Tibial nerve (tissue), 4 donors: ENCODE measurements around the gene AMOT. TPM values are rescaled to one million over a fixed set of nuclear protein-coding genes. Genes with fewer than 3 reads are reported as not detected.

ENCODE experiments used
- DNase-seq, 2 donors: peaks; one replicate each; pipeline ENCODE4 v3.0.0-alpha.2; 2019; ENCODE audit warnings: low spot score in 2 of 2
- H3K27ac ChIP-seq, 4 donors: fragments of 200-600 bp; sonication (generic) in 3 of 4; one replicate each; pipeline ENCODE4 v1.5.1; 2017 to 2019; ENCODE audit warnings: mild to moderate bottlenecking in 1 of 4
- H3K27me3 ChIP-seq, 2 donors: fragments of 200-600 bp; sonication (generic) in 1 of 2; one replicate each; pipeline versions ENCODE4 v1.5.1 to v1.6.0; 2017 to 2019
- H3K36me3 ChIP-seq, 3 donors: fragments of 200-600 bp; sonication (generic); one replicate each; pipeline ENCODE4 v1.5.1; 2018 to 2019
- H3K4me1 ChIP-seq, 4 donors: fragments of 200-600 bp; sonication (generic) in 3 of 4; one replicate each; pipeline ENCODE4 v1.5.1; 2017 to 2019
- H3K4me3 ChIP-seq, 4 donors: fragments of 200-600 bp; sonication (generic) in 3 of 4; one replicate each; pipeline ENCODE4 v1.5.1; 2017 to 2019; ENCODE audit warnings: mild to moderate bottlenecking in 1 of 4, moderate library complexity in 1 of 4
- H3K9me3 ChIP-seq, 4 donors: fragments of 200-600 bp; sonication (generic) in 3 of 4; one replicate each; pipeline ENCODE4 v1.5.1; 2017 to 2019
- CTCF ChIP-seq, 5 experiments: fragments of 200-600 bp in 3 of 5; fragments of 450-650 bp in 2 of 5; sonication (generic) in 3 of 5; IDR thresholded peaks; one replicate each; pipeline ENCODE4 v1.5.1; 2016 to 2019; ENCODE audit warnings: antibody characterized with exemption in 5 of 5, mild to moderate bottlenecking in 3 of 5, moderate library complexity in 2 of 5
- EP300 ChIP-seq, 2 donors: sonication (generic); formaldehyde crosslinking; IDR thresholded peaks; one replicate each; pipeline ENCODE4 v1.6.1; 2017; ENCODE audit warnings: antibody characterized with exemption in 2 of 2, mild to moderate bottlenecking in 1 of 2
- POLR2A ChIP-seq, 2 donors: fragments of 450-650 bp; IDR thresholded peaks; one replicate each; pipeline ENCODE4 v1.6.1; 2017; ENCODE audit warnings: antibody characterized with exemption in 2 of 2, mild to moderate bottlenecking in 2 of 2, moderate library complexity in 2 of 2
- WGBS, 2 donors: methylation state at CpG; one replicate each; pipeline ENCODE4 v1.1.5; 2018; 5-methylcytosine and 5-hydroxymethylcytosine counted together
- total RNA-seq, 4 donors: library from RNA; depleted of rRNA; stranded (reverse); fragments of >200 nt; gene quantifications; one replicate each; pipeline ENCODE4 v1.1.0, GENCODE V29; 2016

Gene AMOT
- total RNA-seq, 4 donors from 2014 or later: 22.0 to 41.2 (median 23.0) TPM

GRCh38 chrX:112841114-112841819 is 636 bp upstream of the AMOT start:
- TF ChIP-seq POLR2A (IDR thresholded peaks at IDR 0.05) (peak in 1 of 2 donors; percentile 42), EP300 (IDR thresholded peaks at IDR 0.05) (peak in 1 of 2 donors; percentile 64), CTCF (IDR thresholded peaks at IDR 0.05) (no peak)
- Histone ChIP-seq H3K9me3 (no peaks in the 10 kb centered on the region), H3K27me3 (peaks cover 0 to 23% of the 10 kb centered on the region in 2 donors), H3K27ac (peak overlapping the region; percentile 49 to 87 (median 75)), H3K36me3 (no peaks in the 10 kb centered on the region), H3K4me3 (peak overlapping the region; percentile 45 to 73 (median 54)), H3K4me1 (peaks cover 0 to 5% (median 0%) of the 10 kb centered on the region in 4 donors)
- peak; percentile 61 to 75 for DNase-seq
- WGBS, 2 donors: 0 to 24% methylated on average over 15 to 37 of the region's 46 CpGs

GRCh38 chrX:112839856-112840255 is 775 bp downstream of the AMOT start:
- peaks cover 0 to 5% (median 0%) of the 10 kb centered on the region in 4 donors for H3K4me1 ChIP-seq
- peak overlapping the region in 3 of 4 donors; percentile 45 to 73 (median 60) for H3K4me3 ChIP-seq
- no peaks in the 10 kb centered on the region for H3K36me3 ChIP-seq
- TF ChIP-seq CTCF (IDR thresholded peaks at IDR 0.05) (no peak), POLR2A (IDR thresholded peaks at IDR 0.05) (no peak), EP300 (IDR thresholded peaks at IDR 0.05) (no peak)
- H3K27me3 ChIP-seq: peaks cover 0 to 25% of the 10 kb centered on the region in 2 donors
- WGBS, 2 donors: 15 to 48% methylated on average over 4 to 5 of the region's 5 CpGs
- no peaks in the 10 kb centered on the region for H3K9me3 ChIP-seq
- peak overlapping the region in 2 of 4 donors; percentile 77 to 87 for H3K27ac ChIP-seq
- DNase-seq: no peak

GRCh38 chrX:112837531-112837930 is 3.1 kb downstream of the AMOT start:
- Histone ChIP-seq H3K9me3 (no peaks in the 10 kb centered on the region), H3K4me1 (peaks cover 0 to 5% (median 0%) of the 10 kb centered on the region in 4 donors), H3K36me3 (no peaks in the 10 kb centered on the region), H3K27me3 (peaks cover 0 to 22% of the 10 kb centered on the region in 2 donors), H3K27ac (no peak overlapping the region), H3K4me3 (no peak overlapping the region)
- no peak for TF ChIP-seq EP300 (IDR thresholded peaks at IDR 0.05)
- TF ChIP-seq CTCF (IDR thresholded peaks at IDR 0.05): no peak
- no peak for TF ChIP-seq POLR2A (IDR thresholded peaks at IDR 0.05)
- WGBS, 2 donors: 68 to 100% methylated on average over 1 of the region's 1 CpG
- DNase-seq: no peak

- Histone ChIP-seq H3K36me3 (no peaks in the 10 kb centered on the region), H3K9me3 (no peaks in the 10 kb centered on the region), H3K4me3 (no peak overlapping the region), H3K27ac (no peak overlapping the region), H3K4me1 (peaks cover 0 to 5% (median 0%) of the 10 kb centered on the region in 4 donors), H3K27me3 (peaks cover 0 to 11% of the 10 kb centered on the region in 2 donors)
- 100% methylated on average over 1 of the region's 1 CpG for WGBS, 2 donors
- DNase-seq: no peak
- TF ChIP-seq CTCF (IDR thresholded peaks at IDR 0.05) (no peak), EP300 (IDR thresholded peaks at IDR 0.05) (no peak), POLR2A (IDR thresholded peaks at IDR 0.05) (no peak)
Observed at GRCh38 chrX:112835019-112835418, 5.6 kb downstream of the AMOT start.

GRCh38 chrX:112834031-112834845 is 6.4 kb downstream of the AMOT start:
- Histone ChIP-seq H3K9me3 (no peaks in the 10 kb centered on the region), H3K4me3 (no peak overlapping the region), H3K36me3 (no peaks in the 10 kb centered on the region), H3K27ac (no peak overlapping the region), H3K4me1 (no peaks in the 10 kb centered on the region), H3K27me3 (peaks cover 0 to 15% of the 10 kb centered on the region in 2 donors)
- no peak for DNase-seq
- WGBS, 2 donors: 31 to 45% methylated on average over 8 of the region's 8 CpGs
- no peak for TF ChIP-seq EP300 (IDR thresholded peaks at IDR 0.05)
- TF ChIP-seq POLR2A (IDR thresholded peaks at IDR 0.05): no peak
- TF ChIP-seq CTCF (IDR thresholded peaks at IDR 0.05): no peak
